DLD1 (cell line): Measurements from ENCODE around the gene CHKA.

ENCODE experiments used
- in situ Hi-C: cut with HindIII; loops from 2 replicates; pipeline ENCODE4 v1.10.0; 2017; ENCODE audit warnings: low sequenced_read_pairs

The CHKA gene

DNA sequence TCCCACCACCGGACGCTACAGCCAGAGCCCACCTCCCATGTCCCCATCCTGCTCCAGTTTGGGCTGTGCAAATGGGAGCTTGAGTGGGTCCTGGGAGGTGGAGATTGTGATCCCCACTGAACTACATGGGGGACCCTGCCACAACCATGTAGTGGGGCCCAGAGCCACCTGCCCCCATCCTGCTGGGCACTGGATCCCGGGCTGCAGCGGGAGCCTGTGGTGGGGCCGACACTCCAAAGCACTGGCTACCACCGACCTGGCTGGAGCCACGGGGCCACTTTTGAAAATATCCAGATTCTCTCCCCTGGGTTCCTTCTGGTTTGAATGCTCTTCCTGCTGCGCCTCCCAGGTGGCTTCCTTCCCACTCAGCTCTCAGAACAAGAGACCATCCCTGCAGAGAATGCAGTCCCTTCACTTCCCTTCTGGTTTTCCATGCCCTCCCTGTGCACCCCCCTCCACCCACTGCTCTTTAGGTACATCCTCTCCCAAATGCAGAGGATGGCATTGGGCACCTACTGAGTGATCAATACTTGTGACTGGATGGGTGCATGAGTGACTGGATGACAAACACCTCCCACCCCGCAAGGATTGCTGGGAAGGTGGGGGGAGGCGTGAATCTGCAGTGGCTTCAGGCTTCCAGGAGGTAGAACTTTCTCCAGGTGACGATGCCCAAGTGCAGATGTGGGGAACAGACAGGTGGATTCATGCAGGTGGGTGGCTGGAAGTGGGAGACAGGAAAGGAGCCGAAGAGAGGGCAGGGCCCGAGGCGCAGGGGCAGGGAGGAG, 116.4 kb downstream of the CHKA start:
- in situ Hi-C loops, result no loop called here

DNA sequence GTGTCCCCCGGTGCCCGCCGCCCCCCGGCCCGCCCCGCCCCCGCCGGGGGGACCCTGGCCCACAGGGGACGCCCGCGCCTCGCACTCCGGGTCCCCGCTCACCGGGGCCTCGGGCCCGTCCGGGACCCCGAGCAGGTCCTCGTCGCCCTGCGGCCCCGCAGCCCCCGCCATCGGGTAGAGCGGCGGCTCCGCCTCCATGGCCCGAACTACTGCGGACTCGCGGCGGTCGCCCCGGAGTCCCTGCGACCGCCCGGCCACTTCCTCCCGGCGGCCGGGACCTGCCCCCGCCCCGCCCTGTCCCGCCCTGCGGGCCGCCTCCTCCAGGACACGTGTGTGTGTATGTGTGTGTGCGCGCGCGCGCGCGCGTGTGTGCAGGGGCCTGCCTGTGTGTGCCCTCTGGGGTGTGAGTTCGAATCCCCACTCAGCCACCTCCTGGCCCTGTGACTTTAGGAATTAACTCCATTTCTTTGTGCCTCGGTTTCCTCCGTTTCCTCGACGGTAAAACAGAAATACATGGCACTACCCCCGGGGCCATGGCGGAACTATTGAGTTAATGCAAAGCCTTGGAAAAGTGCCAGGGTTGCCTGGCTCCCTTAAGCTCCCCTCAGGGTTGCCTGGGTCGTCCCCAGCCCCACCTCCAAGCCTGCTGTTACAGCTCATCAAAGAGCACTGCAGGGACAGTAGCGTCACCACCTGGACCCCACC, 117.2 kb downstream of the CHKA start, which contains the start of gene UNC93B1:
TSS of gene UNC93B1 (minus strand) at position 252 of the 705 bp plus-strand sequence. CDS start at position 198, 54 bp downstream.
- in situ Hi-C loops, result no loop called here

DNA sequence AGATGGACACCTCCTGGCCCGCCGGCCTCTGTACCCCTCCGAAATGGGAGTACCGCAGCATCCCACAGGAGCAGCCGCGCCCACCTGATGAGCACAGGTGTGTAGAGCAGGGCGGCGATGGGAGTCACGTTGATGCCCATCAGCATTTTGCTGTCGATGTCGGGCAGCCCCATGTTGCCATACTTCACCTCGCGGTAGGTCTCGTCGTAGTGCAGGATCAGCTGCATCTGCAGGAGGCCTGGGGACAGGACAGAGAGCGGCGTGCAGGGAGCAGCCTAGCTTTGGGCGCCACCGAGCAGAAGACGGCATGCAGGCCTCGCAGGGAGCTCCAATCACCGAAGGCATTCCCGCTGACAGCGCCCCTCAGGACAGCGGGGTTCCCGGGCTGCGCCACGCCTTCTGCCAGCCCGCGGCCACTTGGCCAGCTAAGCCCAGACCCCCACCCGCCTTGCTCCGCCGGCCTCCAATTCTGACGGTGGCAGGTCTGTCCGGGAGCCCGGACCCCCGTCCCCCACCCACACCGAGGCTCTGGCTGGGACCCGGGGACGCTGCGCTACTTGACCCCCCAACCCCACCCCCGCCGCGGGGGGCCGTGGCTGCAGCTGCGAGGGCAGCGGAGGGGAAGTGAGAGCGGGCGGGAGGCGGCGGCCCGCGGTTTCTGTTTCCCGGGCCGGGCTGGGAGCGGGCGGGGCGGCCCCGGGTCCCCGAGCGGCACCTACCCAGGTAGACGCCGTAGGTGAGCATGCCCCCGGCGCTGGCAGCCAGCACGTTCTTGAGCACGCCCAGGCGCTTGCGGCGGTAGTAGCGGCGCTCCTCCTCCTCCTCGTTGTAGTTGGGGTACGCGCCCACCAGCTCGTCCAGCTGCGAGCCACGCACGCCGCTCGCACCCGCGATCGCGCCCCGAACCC, 118.0 kb downstream of the CHKA start:
- in situ Hi-C loops, result no loop called here
